ENCODE measurements around the gene CYP2A6. TPM values are rescaled to one million over a fixed set of nuclear protein-coding genes. Genes with fewer than 3 reads are reported as not detected.
A peak's percentile ranks its signal among the peaks of the same experiment; 100 is the strongest.
"Not testable (repeated sequence)": the region's sequence is repeated elsewhere in the genome, so short reads cannot be mapped to it uniquely, and the experiment has no call there.

Gene CYP2A6
- total RNA-seq, 2 experiments from 2014 or later, result not detected

- peaks cover 17% of the 10 kb centered on the region for H3K36me3 Mint-ChIP-seq (ENCODE audit: low read depth)
- H3K4me1 Mint-ChIP-seq (ENCODE audit: low read depth), result peaks cover 34% of the 10 kb centered on the region
- H3K27ac Mint-ChIP-seq; CTCF ChIA-PET; H3K4me3 Mint-ChIP-seq; ATAC-seq; H3K27me3 Mint-ChIP-seq (ENCODE audit: low read depth); DNase-seq; H3K9me3 Mint-ChIP-seq (ENCODE audit: insufficient read depth); POLR2A ChIA-PET: not testable (repeated sequence)
Observed at GRCh38 chr19:40825460-40826095, 24.7 kb downstream of the CYP2A6 start.

GRCh38 chr19:40824916-40825315 lies 25.3 kb downstream of the CYP2A6 start:
- H3K27ac Mint-ChIP-seq; H3K9me3 Mint-ChIP-seq (ENCODE audit: insufficient read depth); H3K27me3 Mint-ChIP-seq (ENCODE audit: low read depth); ATAC-seq; H3K4me3 Mint-ChIP-seq; POLR2A ChIA-PET; DNase-seq: not testable (repeated sequence)
- Mint-ChIP-seq H3K4me1 (ENCODE audit: low read depth) (peaks cover 34% of the 10 kb centered on the region), H3K36me3 (ENCODE audit: low read depth) (peaks cover 17% of the 10 kb centered on the region)
- CTCF ChIA-PET, result interaction anchor here (1.3 kb wide), 1 partner anchor 80 kb away, joined by 4 read pairs; no protein-coding TSS in a partner anchor

GRCh38 chr19:40822704-40823553 lies 27.3 kb downstream of the CYP2A6 start:
- CTCF ChIA-PET, result interaction anchor here (0.6 kb wide), 1 partner anchor 1354 kb away, joined by 3 read pairs; no protein-coding TSS in a partner anchor
- POLR2A ChIA-PET; H3K4me3 Mint-ChIP-seq; DNase-seq; H3K9me3 Mint-ChIP-seq (ENCODE audit: insufficient read depth); ATAC-seq; H3K27me3 Mint-ChIP-seq (ENCODE audit: low read depth): not testable (repeated sequence)
- Mint-ChIP-seq H3K27ac (peak overlapping the region; percentile 13), H3K36me3 (ENCODE audit: low read depth) (peaks cover 14% of the 10 kb centered on the region), H3K4me1 (ENCODE audit: low read depth) (peaks cover 52% of the 10 kb centered on the region)

GRCh38 chr19:40822161-40822560 lies 28.1 kb downstream of the CYP2A6 start:
- POLR2A ChIA-PET, result no interaction called here
- Mint-ChIP-seq H3K27ac (no peak overlapping the region), H3K9me3 (ENCODE audit: insufficient read depth) (no peaks in the 10 kb centered on the region), H3K27me3 (ENCODE audit: low read depth) (no peaks in the 10 kb centered on the region), H3K36me3 (ENCODE audit: low read depth) (peaks cover 12% of the 10 kb centered on the region), H3K4me3 (no peak overlapping the region), H3K4me1 (ENCODE audit: low read depth) (peaks cover 53% of the 10 kb centered on the region)
- DNase-seq, result no peak
- CTCF ChIA-PET, result interaction anchor here (0.6 kb wide), 1 partner anchor 1355 kb away, joined by 3 read pairs; no protein-coding TSS in a partner anchor
- no peak for ATAC-seq

- H3K36me3 Mint-ChIP-seq (ENCODE audit: low read depth); POLR2A ChIA-PET: not testable (repeated sequence)
Observed at GRCh38 chr19:40819479-40820234, 30.6 kb downstream of the CYP2A6 start.

GRCh38 chr19:40818480-40819399 lies 31.5 kb downstream of the CYP2A6 start:
- POLR2A ChIA-PET; H3K27me3 Mint-ChIP-seq (ENCODE audit: low read depth); H3K9me3 Mint-ChIP-seq (ENCODE audit: insufficient read depth); H3K36me3 Mint-ChIP-seq (ENCODE audit: low read depth): not testable (repeated sequence)
- peak overlapping the region; percentile 65 for H3K27ac Mint-ChIP-seq
- peak overlapping the region; percentile 71 for H3K4me3 Mint-ChIP-seq
- peaks cover 30% of the 10 kb centered on the region for H3K4me1 Mint-ChIP-seq (ENCODE audit: low read depth)
- CTCF ChIA-PET, result interaction anchor here (0.6 to 3.1 kb wide), 18 partner anchors 11 to 326 kb away, joined by 3 to 45 read pairs (median 4); partner anchors contain the start of genes ACTMAP, COQ8B, EGLN2 and ITPKC
- DNase-seq (peak; percentile 75), ATAC-seq (peak; percentile 94)

More at GRCh38 chr19:40819479-40820234, 30.6 kb downstream of the CYP2A6 start:
- peak; percentile 71 for DNase-seq
- CTCF ChIA-PET, result interaction anchor here (0.6 to 3.1 kb wide), 18 partner anchors 12 to 325 kb away, joined by 3 to 45 read pairs (median 4); partner anchors contain the start of genes ACTMAP, COQ8B, EGLN2 and ITPKC
- H3K4me1 Mint-ChIP-seq (ENCODE audit: low read depth), result peaks cover 34% of the 10 kb centered on the region
- not testable (repeated sequence) for H3K27me3 Mint-ChIP-seq (ENCODE audit: low read depth); H3K27ac Mint-ChIP-seq; H3K9me3 Mint-ChIP-seq (ENCODE audit: insufficient read depth); H3K4me3 Mint-ChIP-seq; ATAC-seq

- no peak for ATAC-seq
- Mint-ChIP-seq H3K4me1 (ENCODE audit: low read depth) (peaks cover 38% of the 10 kb centered on the region), H3K36me3 (ENCODE audit: low read depth) (peaks cover 6% of the 10 kb centered on the region), H3K9me3 (ENCODE audit: insufficient read depth) (no peaks in the 10 kb centered on the region), H3K4me3 (no peak overlapping the region), H3K27ac (no peak overlapping the region), H3K27me3 (ENCODE audit: low read depth) (peaks cover 21% of the 10 kb centered on the region)
- ChIA-PET POLR2A (no interaction called here), CTCF (interaction anchor here (1.5 kb wide), 1 partner anchor 10 kb away, joined by 6 read pairs; no protein-coding TSS in a partner anchor)
- no peak for DNase-seq
Observed at GRCh38 chr19:40815223-40815622, 35.0 kb downstream of the CYP2A6 start.

- H3K4me1 Mint-ChIP-seq (ENCODE audit: low read depth), result peaks cover 39% of the 10 kb centered on the region
- no peak for DNase-seq
- ATAC-seq, result no peak
- H3K9me3 Mint-ChIP-seq (ENCODE audit: insufficient read depth), result no peaks in the 10 kb centered on the region
- POLR2A ChIA-PET, result no interaction called here
- peaks cover 26% of the 10 kb centered on the region for H3K36me3 Mint-ChIP-seq (ENCODE audit: low read depth)
- no peak overlapping the region for H3K27ac Mint-ChIP-seq
- peaks cover 21% of the 10 kb centered on the region for H3K27me3 Mint-ChIP-seq (ENCODE audit: low read depth)
- H3K4me3 Mint-ChIP-seq, result no peak overlapping the region
- CTCF ChIA-PET, result no interaction called here
Observed at GRCh38 chr19:40813182-40813581, 37.1 kb downstream of the CYP2A6 start.

- peaks cover 32% of the 10 kb centered on the region for H3K36me3 Mint-ChIP-seq (ENCODE audit: low read depth)
- ATAC-seq; POLR2A ChIA-PET; DNase-seq; H3K27ac Mint-ChIP-seq; H3K9me3 Mint-ChIP-seq (ENCODE audit: insufficient read depth): not testable (repeated sequence)
- peaks cover 21% of the 10 kb centered on the region for H3K27me3 Mint-ChIP-seq (ENCODE audit: low read depth)
- H3K4me3 Mint-ChIP-seq, result peak overlapping the region; percentile 45
- CTCF ChIA-PET, result interaction anchor here (1.2 kb wide), 1 partner anchor 62 kb away, joined by 3 read pairs; the partner anchor contains the start of genes ACTMAP and SNRPA
- peaks cover 38% of the 10 kb centered on the region for H3K4me1 Mint-ChIP-seq (ENCODE audit: low read depth)
Observed at GRCh38 chr19:40812571-40812970, 37.7 kb downstream of the CYP2A6 start.

GRCh38 chr19:40811478-40812341 lies 38.5 kb downstream of the CYP2A6 start:
- Mint-ChIP-seq H3K4me3 (peak overlapping the region; percentile 45), H3K27me3 (ENCODE audit: low read depth) (peaks cover 21% of the 10 kb centered on the region), H3K9me3 (ENCODE audit: insufficient read depth) (no peaks in the 10 kb centered on the region), H3K27ac (no peak overlapping the region), H3K4me1 (ENCODE audit: low read depth) (peaks cover 46% of the 10 kb centered on the region), H3K36me3 (ENCODE audit: low read depth) (peaks cover 40% of the 10 kb centered on the region)
- ChIA-PET CTCF (interaction anchor here (0.9 to 1.4 kb wide), 3 partner anchors 9 to 148 kb away, joined by 3 to 6 read pairs (median 3); partner anchors contain the start of genes ACTMAP and SNRPA), POLR2A (interaction anchor here (0.6 to 1.0 kb wide), 3 partner anchors 13 to 323 kb away, joined by 3 read pairs; partner anchors contain the start of gene EGLN2)
- ATAC-seq, result no peak
- no peak for DNase-seq
